HG02678 (cell line): ENCODE data around the gene FBXO11.

Experiments
- ATAC-seq: cut with Tn5 transposase; IDR thresholded peaks from one replicate; pipeline ENCODE4 v1.9.1; 2021; ENCODE audit warnings: mild to moderate bottlenecking, moderate library complexity; ENCODE audit not compliant: unreplicated experiment

The FBXO11 gene

GRCh38 chr2:47798631-47799030 lies 107.7 kb downstream of the FBXO11 start:
- no peak for ATAC-seq

- no peak for ATAC-seq
These were observed 110.1 kb downstream of the FBXO11 start for GRCh38 chr2:47796090-47796697.

- no peak for ATAC-seq
These were observed 120.3 kb downstream of the FBXO11 start for GRCh38 chr2:47785986-47786385.

GRCh38 chr2:47784352-47784851 lies 121.9 kb downstream of the FBXO11 start:
- ATAC-seq = no peak

- peak; percentile 20 for ATAC-seq
These were observed 122.6 kb downstream of the FBXO11 start for GRCh38 chr2:47783486-47784351.

- ATAC-seq = peak; percentile 83
These were observed 123.4 kb downstream of the FBXO11 start, which contains the start of gene MSH6 for GRCh38 chr2:47782671-47783485. Gene MSH6, plus strand, starts transcription at chr2:47783145. Its CDS starts 89 bp downstream, at chr2:47783234.

GRCh38 chr2:47782381-47782670 lies 124.0 kb downstream of the FBXO11 start:
- ATAC-seq = no peak

- ATAC-seq = no peak
These were observed 126.9 kb downstream of the FBXO11 start for GRCh38 chr2:47779426-47779790.

- no peak for ATAC-seq
These were observed 127.4 kb downstream of the FBXO11 start for GRCh38 chr2:47778698-47779425.

- ATAC-seq = no peak
These were observed 128.9 kb downstream of the FBXO11 start for GRCh38 chr2:47777277-47777937.

- no peak for ATAC-seq
These were observed 131.7 kb downstream of the FBXO11 start for GRCh38 chr2:47774567-47774966.

- ATAC-seq = no peak
These were observed 134.0 kb downstream of the FBXO11 start for GRCh38 chr2:47772343-47772742.

GRCh38 chr2:47771211-47771610 lies 135.1 kb downstream of the FBXO11 start:
- ATAC-seq = no peak

GRCh38 chr2:47769318-47769717 lies 137.0 kb downstream of the FBXO11 start:
- no peak for ATAC-seq

- peak; percentile 78 for ATAC-seq
These were observed 138.3 kb downstream of the FBXO11 start for GRCh38 chr2:47767880-47768609.

GRCh38 chr2:47767497-47767844 lies 138.8 kb downstream of the FBXO11 start:
- ATAC-seq = no peak

GRCh38 chr2:47751856-47752414 lies 154.4 kb downstream of the FBXO11 start:
- ATAC-seq = peak; percentile 29

- no peak for ATAC-seq
These were observed 158.4 kb downstream of the FBXO11 start for GRCh38 chr2:47747878-47748277.

GRCh38 chr2:47744074-47744473 lies 162.2 kb downstream of the FBXO11 start:
- no peak for ATAC-seq
